Astrocyte (in vitro differentiated cells and primary cell): Measurements from ENCODE around the gene ZC3H18.

Source experiments
- EZH2 ChIP-seq: IDR thresholded peaks from 2 replicates; pipeline ENCODE4 v1.6.1; 2012; ENCODE audit warnings: mild to moderate bottlenecking, low read length, inconsistent platforms; ENCODE audit not compliant: insufficient read depth
- TF ChIP-seq, protein P1 (sequence below): IDR thresholded peaks from 2 replicates; pipeline ENCODE4 v1.5.1; 2011; ENCODE audit warnings: low read depth, mild to moderate bottlenecking, inconsistent platforms, low read length, moderate library complexity; ENCODE audit not compliant: insufficient read depth

DNA sequence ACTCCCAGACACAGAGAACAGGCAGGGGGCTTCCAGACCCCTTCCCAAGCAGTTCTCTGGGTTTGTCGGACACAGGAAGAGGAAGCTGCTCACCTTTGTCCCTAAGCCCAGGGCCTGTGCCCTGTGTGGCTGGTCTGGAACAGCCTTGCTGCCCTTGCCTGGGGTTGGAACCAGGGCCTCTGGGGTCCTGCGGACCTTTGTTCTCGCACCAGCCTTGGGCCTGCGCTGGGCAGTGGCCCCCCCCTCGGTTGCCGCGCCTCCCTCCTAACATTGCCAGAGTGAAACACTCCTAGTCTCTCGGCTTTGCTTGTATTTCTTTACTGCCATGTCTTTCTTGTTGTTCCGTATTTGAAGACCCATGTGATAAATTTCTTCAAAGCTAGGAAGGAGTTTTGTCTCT is 59.6 kb downstream of the ZC3H18 start:
- no peak for TF ChIP-seq EZH2
- TF ChIP-seq, protein P1, sequence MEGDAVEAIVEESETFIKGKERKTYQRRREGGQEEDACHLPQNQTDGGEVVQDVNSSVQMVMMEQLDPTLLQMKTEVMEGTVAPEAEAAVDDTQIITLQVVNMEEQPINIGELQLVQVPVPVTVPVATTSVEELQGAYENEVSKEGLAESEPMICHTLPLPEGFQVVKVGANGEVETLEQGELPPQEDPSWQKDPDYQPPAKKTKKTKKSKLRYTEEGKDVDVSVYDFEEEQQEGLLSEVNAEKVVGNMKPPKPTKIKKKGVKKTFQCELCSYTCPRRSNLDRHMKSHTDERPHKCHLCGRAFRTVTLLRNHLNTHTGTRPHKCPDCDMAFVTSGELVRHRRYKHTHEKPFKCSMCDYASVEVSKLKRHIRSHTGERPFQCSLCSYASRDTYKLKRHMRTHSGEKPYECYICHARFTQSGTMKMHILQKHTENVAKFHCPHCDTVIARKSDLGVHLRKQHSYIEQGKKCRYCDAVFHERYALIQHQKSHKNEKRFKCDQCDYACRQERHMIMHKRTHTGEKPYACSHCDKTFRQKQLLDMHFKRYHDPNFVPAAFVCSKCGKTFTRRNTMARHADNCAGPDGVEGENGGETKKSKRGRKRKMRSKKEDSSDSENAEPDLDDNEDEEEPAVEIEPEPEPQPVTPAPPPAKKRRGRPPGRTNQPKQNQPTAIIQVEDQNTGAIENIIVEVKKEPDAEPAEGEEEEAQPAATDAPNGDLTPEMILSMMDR: no peak
